ENCODE results near the gene ALKAL2. TPM values are rescaled to one million over a fixed set of nuclear protein-coding genes. Genes with fewer than 3 reads are reported as not detected.

Gene ALKAL2
- total RNA-seq, 4 donors from 2014 or later: 0.30 to 15.9 (median 0.89) TPM; not detected in 1

DNA sequence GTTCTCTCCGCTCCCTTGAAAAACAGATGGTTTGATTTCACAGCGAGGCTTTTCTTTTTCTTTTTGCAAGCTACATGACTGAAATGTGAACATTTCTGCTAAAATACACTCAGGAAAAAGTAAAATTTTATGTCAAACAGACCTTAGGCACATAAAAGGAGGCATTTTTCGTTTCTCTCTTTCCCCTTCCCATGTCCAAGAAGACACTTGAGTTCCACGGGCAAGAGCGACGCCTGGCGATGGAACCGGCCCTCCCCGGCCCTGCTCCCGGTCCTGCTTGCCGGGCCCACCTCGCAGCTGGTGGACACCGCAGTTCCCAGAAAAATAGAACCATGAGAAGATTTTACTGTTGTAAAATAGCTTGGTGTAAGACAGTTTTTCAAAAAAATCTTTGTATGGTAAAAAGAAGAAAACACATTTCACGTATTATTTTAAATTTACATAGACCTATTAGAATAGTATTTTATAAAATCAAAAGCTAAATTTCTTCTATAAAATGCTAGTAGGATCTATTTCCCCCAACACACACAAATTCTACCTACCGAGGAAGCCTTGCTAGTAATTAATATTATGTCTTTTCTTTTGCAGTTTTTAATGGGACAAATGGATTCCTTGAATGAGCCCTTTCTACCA is 2.3 kb upstream of the ALKAL2 start:
- peak; percentile 69 for ATAC-seq
- Histone ChIP-seq H3K4me3 (peak overlapping the region; percentile 8 to 55), H3K4me1 (peaks cover 4 to 35% (median 12%) of the 10 kb centered on the region in 3 donors), H3K27ac (no peak overlapping the region), H3K36me3 (no peaks in the 10 kb centered on the region), H3K9me3 (no peaks in the 10 kb centered on the region), H3K27me3 (peaks cover 75% of the 10 kb centered on the region)
- TF ChIP-seq POLR2A (IDR thresholded peaks at IDR 0.05): no peak
- TF ChIP-seq, protein P1, sequence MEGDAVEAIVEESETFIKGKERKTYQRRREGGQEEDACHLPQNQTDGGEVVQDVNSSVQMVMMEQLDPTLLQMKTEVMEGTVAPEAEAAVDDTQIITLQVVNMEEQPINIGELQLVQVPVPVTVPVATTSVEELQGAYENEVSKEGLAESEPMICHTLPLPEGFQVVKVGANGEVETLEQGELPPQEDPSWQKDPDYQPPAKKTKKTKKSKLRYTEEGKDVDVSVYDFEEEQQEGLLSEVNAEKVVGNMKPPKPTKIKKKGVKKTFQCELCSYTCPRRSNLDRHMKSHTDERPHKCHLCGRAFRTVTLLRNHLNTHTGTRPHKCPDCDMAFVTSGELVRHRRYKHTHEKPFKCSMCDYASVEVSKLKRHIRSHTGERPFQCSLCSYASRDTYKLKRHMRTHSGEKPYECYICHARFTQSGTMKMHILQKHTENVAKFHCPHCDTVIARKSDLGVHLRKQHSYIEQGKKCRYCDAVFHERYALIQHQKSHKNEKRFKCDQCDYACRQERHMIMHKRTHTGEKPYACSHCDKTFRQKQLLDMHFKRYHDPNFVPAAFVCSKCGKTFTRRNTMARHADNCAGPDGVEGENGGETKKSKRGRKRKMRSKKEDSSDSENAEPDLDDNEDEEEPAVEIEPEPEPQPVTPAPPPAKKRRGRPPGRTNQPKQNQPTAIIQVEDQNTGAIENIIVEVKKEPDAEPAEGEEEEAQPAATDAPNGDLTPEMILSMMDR (IDR thresholded peaks at IDR 0.05): peak; percentile 40 to 72 (median 58)
- WGBS, 2 donors (ENCODE audit: low coverage in 1 of 2): 7 to 16% methylated on average over 9 to 15 of the region's 15 CpGs

DNA sequence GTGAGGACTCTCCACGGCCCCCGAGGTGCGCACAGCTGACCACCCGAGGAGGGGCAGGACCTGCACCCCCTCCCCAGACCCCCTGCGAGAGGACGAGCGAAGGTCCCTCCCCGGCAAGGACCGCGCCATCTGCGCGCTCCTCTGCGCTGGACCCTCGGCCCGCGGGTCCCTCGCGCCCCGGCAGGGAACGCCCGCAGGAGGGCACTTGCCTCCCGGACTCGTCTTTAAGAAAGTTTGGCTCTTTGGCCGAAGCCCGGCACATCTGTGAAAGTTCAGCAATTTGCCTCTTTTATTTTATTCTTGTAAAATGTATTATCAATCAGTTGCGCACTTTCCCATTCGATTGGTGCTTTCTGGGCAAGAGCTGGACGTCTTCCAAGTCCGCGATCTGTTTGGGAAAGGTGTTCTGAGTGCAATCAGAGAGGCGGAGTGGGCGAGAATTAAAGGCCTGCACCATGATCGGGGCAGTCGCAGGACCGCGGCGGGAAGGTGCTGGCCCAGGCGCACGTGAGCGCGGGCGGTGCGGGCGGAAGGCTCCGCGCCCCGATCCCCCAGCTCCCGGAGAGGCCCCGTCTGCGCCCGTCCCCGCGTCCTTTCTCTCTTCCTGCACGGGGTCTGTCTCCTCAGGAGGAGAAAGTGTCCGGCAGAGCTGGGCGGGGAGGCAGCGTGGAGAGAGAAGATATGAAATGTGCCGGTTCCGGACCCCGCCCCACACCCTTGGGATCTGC is 1.6 kb upstream of the ALKAL2 start:
- no peaks in the 10 kb centered on the region for H3K36me3 ChIP-seq
- no peaks in the 10 kb centered on the region for H3K9me3 ChIP-seq
- peak overlapping the region; percentile 8 to 55 for H3K4me3 ChIP-seq
- 0 to 1% methylated on average over 7 to 34 of the region's 60 CpGs for WGBS, 2 donors (ENCODE audit: low coverage in 1 of 2)
- peaks cover 69% of the 10 kb centered on the region for H3K27me3 ChIP-seq
- ATAC-seq: no peak
- no peak overlapping the region for H3K27ac ChIP-seq
- TF ChIP-seq EP300 (IDR thresholded peaks at IDR 0.05): no peak
- peak; percentile 28 for TF ChIP-seq POLR2AphosphoS5 (IDR thresholded peaks at IDR 0.05)
- H3K4me1 ChIP-seq: peaks cover 4 to 35% (median 12%) of the 10 kb centered on the region in 3 donors

DNA sequence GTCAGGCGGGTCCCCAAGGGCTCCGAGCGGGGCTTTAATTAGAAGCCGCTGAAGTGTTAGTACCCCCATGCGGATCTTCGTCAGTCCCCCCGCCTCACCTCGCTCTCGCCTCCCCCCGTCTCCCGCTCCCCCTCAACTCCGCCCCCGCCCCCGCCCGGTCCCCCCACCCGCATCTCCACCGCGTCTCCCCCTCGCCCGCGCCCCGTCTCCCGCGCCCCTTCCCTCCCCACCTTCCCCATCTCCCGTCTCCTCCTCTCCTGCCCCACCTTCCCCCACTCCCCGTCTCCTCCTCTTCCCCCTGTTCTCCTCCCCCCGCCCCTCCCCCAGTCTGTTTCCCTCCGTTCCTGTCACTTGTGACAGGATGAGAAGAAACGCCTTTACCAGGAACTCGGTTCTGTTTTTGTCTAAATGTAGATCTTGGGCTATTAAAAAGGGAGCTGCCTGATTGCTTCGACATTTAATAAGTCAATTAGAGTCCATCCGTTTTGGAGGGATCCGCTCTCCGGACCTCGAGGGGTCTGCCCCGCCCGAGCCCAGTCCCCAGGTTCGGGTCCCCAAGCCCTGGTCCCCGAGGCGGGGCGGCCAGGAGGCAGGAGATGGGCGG is 969 bp upstream of the ALKAL2 start:
- H3K27me3 ChIP-seq: peaks cover 66% of the 10 kb centered on the region
- no peaks in the 10 kb centered on the region for H3K9me3 ChIP-seq
- H3K36me3 ChIP-seq: peaks cover 0 to under 1% of the 10 kb centered on the region in 2 donors
- no peak overlapping the region for H3K27ac ChIP-seq
- peaks cover 4 to 35% (median 12%) of the 10 kb centered on the region in 3 donors for H3K4me1 ChIP-seq
- 0% methylated on average over 3 of the region's 42 CpGs; no CpG with 5 or more reads in 1 of the 2 donors for WGBS, 2 donors (ENCODE audit: low coverage in 1 of 2)
- H3K4me3 ChIP-seq: peak overlapping the region in 1 of 2 donors; percentile 55
- TF ChIP-seq EP300 (IDR thresholded peaks at IDR 0.05): no peak
- TF ChIP-seq, protein P1 (IDR thresholded peaks at IDR 0.05): no peak
- TF ChIP-seq POLR2AphosphoS5 (IDR thresholded peaks at IDR 0.05): no peak
- TF ChIP-seq POLR2A (IDR thresholded peaks at IDR 0.05): no peak
- ATAC-seq: no peak

DNA sequence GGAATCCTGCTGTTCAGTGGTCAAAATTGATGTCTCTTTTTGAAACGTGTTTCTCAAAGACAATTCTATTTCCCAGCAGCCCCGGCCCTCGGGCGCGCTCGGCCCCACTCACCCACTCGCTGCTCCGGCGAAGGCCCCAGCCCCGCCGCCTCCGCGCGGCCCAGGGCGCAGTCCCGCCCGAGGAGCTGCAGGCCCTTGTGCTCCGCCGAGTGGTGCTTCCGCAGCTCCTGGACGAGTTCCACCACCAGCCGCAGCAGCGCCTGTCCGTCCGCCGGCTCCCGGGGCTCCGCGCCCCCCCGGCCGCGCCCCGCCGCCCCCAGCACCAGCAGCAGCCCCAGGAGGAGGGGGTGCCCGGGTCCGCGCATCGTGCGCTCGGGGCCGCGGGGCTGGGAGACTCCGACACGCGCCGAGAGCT is 413 bp downstream of the ALKAL2 start:
- no peak for ATAC-seq

More for the DNA sequence above, 413 bp downstream of the ALKAL2 start:
- peak overlapping the region; percentile 22 to 55 for H3K4me3 ChIP-seq
- no peaks in the 10 kb centered on the region for H3K9me3 ChIP-seq
- no peak overlapping the region for H3K27ac ChIP-seq
- TF ChIP-seq, protein P1 (IDR thresholded peaks at IDR 0.05): no peak
- TF ChIP-seq POLR2A (IDR thresholded peaks at IDR 0.05) (no peak), POLR2AphosphoS5 (IDR thresholded peaks at IDR 0.05) (no peak), EP300 (IDR thresholded peaks at IDR 0.05) (no peak)
- WGBS, 2 donors (ENCODE audit: low coverage in 1 of 2): 0 to 1% methylated on average over 1 to 15 of the region's 46 CpGs
- H3K36me3 ChIP-seq: peaks cover 0 to 15% of the 10 kb centered on the region in 2 donors
- H3K4me1 ChIP-seq: peaks cover 4 to 35% (median 12%) of the 10 kb centered on the region in 3 donors
- peaks cover 59% of the 10 kb centered on the region for H3K27me3 ChIP-seq
